Islet of Langerhans (tissue), 1 donor: ENCODE results near the gene TMEM185A.
"Not testable (repeated sequence)": the region's sequence is repeated elsewhere in the genome, so short reads cannot be mapped to it uniquely, and the experiment has no call there.

Source experiments
- FAIRE-seq: peaks from one replicate; lab custom pipeline; 2011; peaks lifted over from hg19 to GRCh38; lab: Jason Lieb, UNC

Gene TMEM185A

DNA sequence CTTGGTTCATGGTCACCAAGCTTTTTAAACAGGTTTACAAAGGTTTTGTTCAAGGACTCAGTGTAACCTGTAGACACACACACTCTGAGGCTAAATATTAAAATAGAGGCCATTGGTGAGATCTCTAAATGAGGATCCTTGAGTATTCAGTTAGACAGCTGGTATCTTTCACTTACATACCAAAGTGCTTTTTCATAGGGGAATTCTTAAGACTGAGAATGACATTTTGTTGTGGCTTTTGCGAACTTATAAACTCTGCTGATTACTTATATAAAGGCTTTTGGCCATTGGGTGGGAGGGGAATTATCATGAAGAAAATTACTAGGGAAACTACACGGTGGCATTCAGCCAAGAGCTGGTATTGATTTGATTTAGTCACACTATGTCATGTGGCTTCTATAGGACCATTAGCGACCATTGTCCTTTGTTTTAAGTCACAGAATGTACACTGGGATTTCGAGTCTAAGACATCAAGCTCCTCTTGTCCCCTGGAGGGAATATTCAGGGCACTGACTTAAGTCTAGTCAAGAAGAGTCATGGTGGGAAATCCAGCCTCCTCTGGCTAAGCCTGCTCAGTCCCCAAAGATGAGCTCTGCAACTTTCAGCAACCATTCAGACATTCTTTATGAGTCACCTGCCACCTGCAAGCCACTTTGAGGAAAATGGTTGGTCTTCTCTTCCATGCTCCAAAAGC is 80.2 kb downstream of the TMEM185A start:
- FAIRE-seq = peak; percentile 79

DNA sequence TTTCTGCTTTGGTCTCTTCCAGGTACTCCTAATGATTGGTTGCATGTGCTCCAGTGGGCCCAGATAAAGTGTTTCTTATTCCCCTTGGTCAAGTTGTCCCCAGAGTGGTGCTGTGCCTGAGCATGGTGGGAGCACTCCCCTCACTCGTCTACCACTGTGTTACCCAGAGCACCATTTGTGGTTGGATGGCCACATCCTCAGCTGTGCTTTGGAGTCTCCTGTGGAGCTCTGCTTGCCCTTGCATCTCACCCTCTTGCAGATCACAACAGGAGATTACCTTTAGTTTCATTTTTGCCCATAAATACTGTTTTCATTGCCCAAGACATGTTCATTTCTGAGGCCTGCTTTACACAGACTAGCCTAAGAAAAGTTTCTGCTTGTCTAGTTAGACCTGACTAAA is 81.1 kb downstream of the TMEM185A start:
- FAIRE-seq = not testable (repeated sequence)

DNA sequence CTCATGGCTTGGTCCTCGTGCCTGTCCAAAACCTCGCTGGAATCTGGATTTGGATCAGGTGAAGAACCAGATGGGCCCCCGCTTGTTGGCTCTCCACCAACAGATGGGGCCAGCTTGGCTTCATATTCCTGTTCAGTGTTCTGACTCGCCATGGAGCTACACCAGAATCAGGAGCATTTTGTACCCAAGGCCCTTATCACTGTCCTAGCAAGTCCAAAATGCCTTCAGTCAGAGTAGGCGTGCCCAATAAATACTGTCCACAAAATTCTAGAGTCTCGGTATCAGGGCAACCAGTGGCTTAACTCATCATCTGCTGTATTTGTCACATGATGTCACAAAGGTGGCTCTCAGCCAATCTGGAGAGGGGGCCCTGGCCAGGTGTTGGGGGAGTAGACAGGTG is 81.9 kb downstream of the TMEM185A start, which contains the start of gene HSFX3:
Gene HSFX3 (minus strand): TSS at position 224 of the 400 bp plus-strand sequence. CDS start 72 bp downstream, at position 152.
- FAIRE-seq = not testable (repeated sequence)

DNA sequence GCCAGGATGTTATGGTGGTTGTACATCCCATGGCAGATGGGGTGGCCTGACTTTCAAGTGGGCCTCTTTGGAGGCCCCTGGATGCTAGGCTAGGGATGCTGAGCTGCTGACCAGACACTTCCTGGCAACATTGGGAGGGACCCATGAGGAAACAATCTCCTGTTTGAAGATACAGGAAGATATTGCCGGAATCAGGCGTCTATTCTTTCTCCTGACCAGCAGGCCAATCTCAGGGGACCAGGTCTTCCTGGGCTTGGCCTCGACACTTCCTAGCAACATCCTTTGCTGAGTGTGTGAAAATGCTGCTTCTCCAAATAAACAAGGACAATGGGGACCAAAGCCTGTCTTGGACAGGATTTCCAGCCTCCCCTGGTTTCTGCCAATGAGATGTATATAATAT is 83.8 kb downstream of the TMEM185A start:
- FAIRE-seq = not testable (repeated sequence)

DNA sequence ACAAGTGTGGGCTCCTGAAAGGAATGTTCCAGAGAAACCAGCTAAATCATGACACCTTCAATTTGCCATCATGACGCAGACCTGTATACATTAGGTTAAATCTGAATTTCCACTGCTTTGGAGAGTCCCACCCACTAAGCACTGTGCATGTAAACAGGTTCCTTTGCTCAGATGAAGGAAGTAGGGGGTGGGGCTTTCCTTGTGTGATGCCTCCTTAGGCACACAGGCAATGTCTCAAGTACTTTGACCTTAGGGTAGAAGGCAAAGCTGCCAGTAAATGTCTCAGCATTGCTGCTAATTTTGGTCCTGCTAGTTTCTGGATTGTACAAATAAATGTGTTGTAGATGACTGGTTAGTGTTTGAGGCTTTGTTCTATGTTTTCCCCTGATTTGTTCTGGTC is 84.6 kb downstream of the TMEM185A start:
- FAIRE-seq = not testable (repeated sequence)
